ENCODE measurements around the gene STT3B.

The STT3B gene

DNA sequence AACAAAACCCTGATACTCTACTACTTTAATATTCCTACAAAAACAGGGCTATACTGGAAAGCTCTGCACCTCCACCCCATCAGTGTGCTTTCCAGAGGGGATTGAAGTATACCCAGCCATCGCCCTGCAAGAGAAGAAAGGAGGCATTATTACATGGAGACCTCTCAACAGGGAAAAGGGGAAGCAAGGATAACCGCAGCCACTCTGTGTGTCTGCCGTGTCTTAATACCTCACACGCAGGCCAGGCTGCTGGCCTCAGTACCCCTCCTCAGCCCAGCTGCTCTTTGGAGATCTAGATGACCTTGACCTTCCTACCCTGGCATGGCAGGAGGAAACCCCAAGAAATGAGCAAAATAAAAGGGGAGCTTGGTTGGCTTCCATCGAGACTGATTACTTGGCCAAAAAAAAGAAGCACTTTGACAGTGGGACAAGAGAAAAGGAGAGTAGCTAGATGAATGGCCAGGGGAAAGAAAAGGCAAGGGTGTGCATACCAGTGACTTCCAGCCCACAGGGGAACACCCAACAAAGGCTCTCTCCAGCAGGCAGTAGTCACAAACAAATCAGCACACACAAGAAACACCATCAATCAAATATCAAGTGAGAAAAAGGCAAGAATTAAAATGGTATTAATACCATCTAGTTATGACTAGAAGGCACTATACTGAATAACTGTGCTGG is 129.4 kb downstream of the STT3B start:
- no peak overlapping the region for H3K27ac ChIP-seq
- TF ChIP-seq, protein P1, sequence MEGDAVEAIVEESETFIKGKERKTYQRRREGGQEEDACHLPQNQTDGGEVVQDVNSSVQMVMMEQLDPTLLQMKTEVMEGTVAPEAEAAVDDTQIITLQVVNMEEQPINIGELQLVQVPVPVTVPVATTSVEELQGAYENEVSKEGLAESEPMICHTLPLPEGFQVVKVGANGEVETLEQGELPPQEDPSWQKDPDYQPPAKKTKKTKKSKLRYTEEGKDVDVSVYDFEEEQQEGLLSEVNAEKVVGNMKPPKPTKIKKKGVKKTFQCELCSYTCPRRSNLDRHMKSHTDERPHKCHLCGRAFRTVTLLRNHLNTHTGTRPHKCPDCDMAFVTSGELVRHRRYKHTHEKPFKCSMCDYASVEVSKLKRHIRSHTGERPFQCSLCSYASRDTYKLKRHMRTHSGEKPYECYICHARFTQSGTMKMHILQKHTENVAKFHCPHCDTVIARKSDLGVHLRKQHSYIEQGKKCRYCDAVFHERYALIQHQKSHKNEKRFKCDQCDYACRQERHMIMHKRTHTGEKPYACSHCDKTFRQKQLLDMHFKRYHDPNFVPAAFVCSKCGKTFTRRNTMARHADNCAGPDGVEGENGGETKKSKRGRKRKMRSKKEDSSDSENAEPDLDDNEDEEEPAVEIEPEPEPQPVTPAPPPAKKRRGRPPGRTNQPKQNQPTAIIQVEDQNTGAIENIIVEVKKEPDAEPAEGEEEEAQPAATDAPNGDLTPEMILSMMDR (IDR thresholded peaks at IDR 0.05), result no peak
- no peak for TF ChIP-seq ZFX (IDR thresholded peaks at IDR 0.05; ENCODE audit: borderline replicate concordance)

DNA sequence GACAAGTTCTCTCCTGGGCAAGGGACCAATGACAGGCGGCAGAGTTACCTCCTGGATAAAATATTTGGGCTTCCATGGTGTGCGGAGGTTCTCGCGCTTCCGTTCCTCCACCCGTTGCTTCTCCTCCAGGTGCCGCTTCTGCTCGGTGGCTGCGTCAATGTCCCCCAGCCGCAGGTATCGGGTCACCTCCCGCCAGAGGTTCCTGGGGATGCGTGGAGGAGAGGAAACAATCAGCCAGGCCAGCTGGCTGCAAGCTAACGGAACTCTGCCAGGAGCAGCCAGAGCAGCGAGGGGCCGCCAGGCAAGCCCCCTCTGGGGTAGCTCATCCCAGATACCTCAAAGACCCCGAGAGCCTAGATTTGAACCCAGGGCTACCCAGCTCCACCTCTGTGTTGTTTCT is 131.3 kb downstream of the STT3B start:
- no peak for TF ChIP-seq ZFX (IDR thresholded peaks at IDR 0.05; ENCODE audit: borderline replicate concordance)
- TF ChIP-seq, protein P1 (IDR thresholded peaks at IDR 0.05), result no peak
- H3K27ac ChIP-seq, result no peak overlapping the region

DNA sequence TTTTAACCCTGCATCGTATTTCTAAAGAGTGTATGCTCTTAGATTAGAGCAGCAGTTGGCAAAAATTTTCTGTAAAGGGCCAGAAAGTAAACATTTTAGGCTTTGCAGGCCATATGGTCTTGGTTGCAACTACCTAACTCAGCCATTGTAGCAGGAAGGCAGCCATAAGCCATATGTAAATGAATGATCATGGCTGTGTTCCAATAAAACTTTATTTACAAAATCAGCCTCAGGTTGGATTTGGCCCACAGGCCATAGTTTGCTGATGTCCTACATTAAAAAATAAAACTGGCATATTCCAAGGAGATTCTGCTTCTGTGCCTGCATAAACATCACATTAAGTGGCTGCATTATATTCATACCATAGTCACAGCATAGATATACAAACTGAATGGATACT is 134.9 kb downstream of the STT3B start:
- TF ChIP-seq ZFX (IDR thresholded peaks at IDR 0.05; ENCODE audit: borderline replicate concordance), result no peak
- TF ChIP-seq, protein P1 (IDR thresholded peaks at IDR 0.05), result no peak
- H3K27ac ChIP-seq, result no peak overlapping the region

DNA sequence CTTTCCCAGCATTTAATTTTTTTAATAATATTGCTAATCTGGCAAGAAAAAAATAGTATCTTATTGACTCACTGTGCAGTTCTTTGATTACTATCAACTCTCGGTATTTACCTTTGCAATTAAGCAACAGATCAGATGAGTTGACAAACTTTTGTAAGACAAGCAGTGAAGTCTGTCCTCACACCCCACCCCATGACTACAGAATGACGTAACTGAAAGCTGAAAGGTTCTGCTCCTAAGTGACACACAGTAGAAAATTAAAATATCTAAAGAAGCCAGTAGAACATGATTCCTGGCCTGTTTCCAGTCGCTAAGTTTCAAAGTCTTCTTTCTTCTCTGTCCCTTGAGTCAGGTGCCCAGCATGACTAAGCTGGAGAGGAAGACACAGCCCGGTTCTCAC is 135.5 kb downstream of the STT3B start:
- no peak overlapping the region for H3K27ac ChIP-seq
- TF ChIP-seq, protein P1 (IDR thresholded peaks at IDR 0.05), result no peak
- no peak for TF ChIP-seq ZFX (IDR thresholded peaks at IDR 0.05; ENCODE audit: borderline replicate concordance)

DNA sequence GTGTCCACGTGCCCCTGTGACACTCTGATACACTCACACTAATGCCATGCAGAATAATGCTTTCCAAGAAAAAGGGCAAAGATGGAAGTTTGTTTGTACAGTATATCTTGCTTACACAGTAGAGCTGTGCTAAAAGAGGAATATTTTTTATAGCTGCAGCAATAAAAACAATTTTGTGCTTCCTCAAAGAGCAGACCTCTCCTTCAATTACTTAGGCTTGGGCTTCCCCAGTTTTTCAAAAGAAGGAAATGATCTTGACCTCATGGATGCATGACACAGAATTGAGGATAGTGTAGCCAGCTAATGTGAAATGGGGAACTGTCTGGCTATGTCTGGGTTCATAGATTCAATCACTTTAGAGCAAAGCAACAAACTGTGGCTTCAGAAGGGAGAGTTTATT is 137.4 kb downstream of the STT3B start:
- TF ChIP-seq ZFX (IDR thresholded peaks at IDR 0.05; ENCODE audit: borderline replicate concordance), result no peak
- TF ChIP-seq, protein P1 (IDR thresholded peaks at IDR 0.05), result no peak
- H3K27ac ChIP-seq, result no peak overlapping the region

DNA sequence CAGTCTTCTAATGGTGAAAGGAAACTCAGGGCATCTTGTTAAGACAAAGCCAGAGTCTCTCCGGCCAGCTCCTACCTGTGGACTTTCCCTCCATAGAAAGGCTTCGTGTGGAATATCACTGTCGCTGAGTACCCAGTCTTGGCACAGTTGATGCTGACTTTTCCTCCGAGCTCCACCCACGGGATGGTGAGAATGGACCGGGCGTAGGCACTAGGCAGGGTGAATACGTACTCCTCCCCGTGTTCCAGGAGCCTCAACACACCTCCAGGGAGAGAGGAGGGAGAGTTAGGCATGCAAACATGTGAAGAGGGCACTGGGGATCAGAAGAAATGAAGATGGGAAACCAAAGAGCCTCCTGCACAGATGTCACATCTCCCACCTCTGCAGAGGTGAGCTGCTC is 138.0 kb downstream of the STT3B start:
- TF ChIP-seq ZFX (IDR thresholded peaks at IDR 0.05; ENCODE audit: borderline replicate concordance), result no peak
- TF ChIP-seq, protein P1 (IDR thresholded peaks at IDR 0.05), result no peak
- no peak overlapping the region for H3K27ac ChIP-seq

DNA sequence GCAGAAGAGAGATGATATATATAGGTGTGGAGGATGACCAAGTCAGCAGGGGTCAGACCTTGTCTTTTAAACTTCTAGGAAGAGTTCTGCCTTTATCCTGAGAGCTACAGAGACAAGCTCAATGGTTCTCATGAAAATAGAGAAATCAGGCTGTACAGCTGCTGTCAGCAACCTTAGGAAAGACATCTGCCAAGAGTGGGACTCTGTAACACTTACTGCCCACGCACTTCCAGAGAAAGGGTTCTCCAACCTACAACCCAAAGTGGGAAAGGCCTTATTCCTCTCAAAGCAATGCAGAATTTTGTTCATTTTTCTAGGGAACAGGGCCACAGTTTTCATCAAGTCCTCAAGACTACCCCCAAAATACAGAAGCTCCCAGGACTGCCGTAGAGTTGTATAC is 138.7 kb downstream of the STT3B start:
- TF ChIP-seq ZFX (IDR thresholded peaks at IDR 0.05; ENCODE audit: borderline replicate concordance), result no peak
- TF ChIP-seq, protein P1 (IDR thresholded peaks at IDR 0.05), result no peak
- H3K27ac ChIP-seq, result no peak overlapping the region

Data from 22Rv1 (cell line).